ENCODE data around the gene DTL. TPM values are rescaled to one million over a fixed set of nuclear protein-coding genes. Genes with fewer than 3 reads are reported as not detected.

The DTL gene
- total RNA-seq, 1 donor from 2014 or later = 5.1 TPM

DNA sequence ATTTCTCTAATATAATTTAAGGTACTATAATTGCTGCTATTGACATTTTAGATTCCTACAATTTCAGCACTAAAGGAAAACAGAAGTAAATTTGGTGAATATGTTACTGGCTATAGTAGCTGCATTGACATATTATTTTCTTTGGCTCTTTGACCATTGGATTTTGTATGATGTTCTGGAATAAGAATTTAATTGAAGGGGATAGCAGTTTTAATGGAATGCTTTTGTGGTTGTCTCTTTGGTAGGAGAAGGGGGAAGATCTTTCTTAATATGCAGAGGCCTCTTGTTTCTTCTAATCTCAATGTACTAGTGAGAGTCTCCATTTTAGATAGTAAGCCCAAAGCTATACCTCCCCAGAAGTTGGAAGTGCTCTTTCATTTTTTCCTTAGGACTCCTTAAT lies 6.9 kb downstream of the DTL start:
- no peak overlapping the region for H3K4me3 ChIP-seq (ENCODE audit: low read depth, low read length)
- no peaks in the 10 kb centered on the region for H3K27me3 ChIP-seq (ENCODE audit: control insufficient read depth, insufficient read depth, low read length)
- H3K36me3 ChIP-seq (ENCODE audit: control insufficient read depth, insufficient read depth, low read length) = no peaks in the 10 kb centered on the region
- TF ChIP-seq, protein P1, sequence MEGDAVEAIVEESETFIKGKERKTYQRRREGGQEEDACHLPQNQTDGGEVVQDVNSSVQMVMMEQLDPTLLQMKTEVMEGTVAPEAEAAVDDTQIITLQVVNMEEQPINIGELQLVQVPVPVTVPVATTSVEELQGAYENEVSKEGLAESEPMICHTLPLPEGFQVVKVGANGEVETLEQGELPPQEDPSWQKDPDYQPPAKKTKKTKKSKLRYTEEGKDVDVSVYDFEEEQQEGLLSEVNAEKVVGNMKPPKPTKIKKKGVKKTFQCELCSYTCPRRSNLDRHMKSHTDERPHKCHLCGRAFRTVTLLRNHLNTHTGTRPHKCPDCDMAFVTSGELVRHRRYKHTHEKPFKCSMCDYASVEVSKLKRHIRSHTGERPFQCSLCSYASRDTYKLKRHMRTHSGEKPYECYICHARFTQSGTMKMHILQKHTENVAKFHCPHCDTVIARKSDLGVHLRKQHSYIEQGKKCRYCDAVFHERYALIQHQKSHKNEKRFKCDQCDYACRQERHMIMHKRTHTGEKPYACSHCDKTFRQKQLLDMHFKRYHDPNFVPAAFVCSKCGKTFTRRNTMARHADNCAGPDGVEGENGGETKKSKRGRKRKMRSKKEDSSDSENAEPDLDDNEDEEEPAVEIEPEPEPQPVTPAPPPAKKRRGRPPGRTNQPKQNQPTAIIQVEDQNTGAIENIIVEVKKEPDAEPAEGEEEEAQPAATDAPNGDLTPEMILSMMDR (IDR thresholded peaks at IDR 0.05; ENCODE audit: insufficient read depth, low read length, poor library complexity, severe bottlenecking) = no peak
- no peak for DNase-seq (ENCODE audit: low read depth)

GRCh38 chr1:212044851-212045250 lies 9.3 kb downstream of the DTL start:
- DNase-seq (ENCODE audit: low read depth) = no peak
- H3K4me3 ChIP-seq (ENCODE audit: low read depth, low read length) = no peak overlapping the region
- H3K27me3 ChIP-seq (ENCODE audit: control insufficient read depth, insufficient read depth, low read length) = no peaks in the 10 kb centered on the region
- TF ChIP-seq, protein P1 (IDR thresholded peaks at IDR 0.05; ENCODE audit: insufficient read depth, low read length, poor library complexity, severe bottlenecking) = no peak
- H3K36me3 ChIP-seq (ENCODE audit: control insufficient read depth, insufficient read depth, low read length) = no peaks in the 10 kb centered on the region

DNA sequence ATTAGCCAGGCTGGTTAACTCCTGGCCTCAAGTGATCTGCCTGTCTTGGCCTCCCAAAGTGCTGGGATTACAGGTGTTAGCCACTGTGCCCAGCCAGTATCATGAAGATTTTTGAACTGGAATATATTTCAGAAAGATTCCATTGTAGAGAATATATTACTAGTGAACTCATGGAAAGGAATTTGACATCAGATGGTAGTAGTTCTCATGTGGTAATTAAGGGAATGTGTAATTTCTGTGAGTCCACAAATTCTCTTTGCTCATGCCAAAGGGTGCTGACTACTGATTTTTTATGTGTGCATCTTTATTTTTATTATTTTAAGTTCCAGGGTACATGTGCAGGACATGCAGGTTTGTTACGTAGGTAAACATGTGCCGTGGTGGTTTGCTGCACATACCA lies 10.4 kb downstream of the DTL start:
- Histone ChIP-seq H3K36me3 (ENCODE audit: control insufficient read depth, insufficient read depth, low read length) (no peaks in the 10 kb centered on the region), H3K4me3 (ENCODE audit: low read depth, low read length) (no peak overlapping the region), H3K27me3 (ENCODE audit: control insufficient read depth, insufficient read depth, low read length) (no peaks in the 10 kb centered on the region)
- no peak for DNase-seq (ENCODE audit: low read depth)
- TF ChIP-seq, protein P1 (IDR thresholded peaks at IDR 0.05; ENCODE audit: insufficient read depth, low read length, poor library complexity, severe bottlenecking) = no peak

- Histone ChIP-seq H3K27me3 (ENCODE audit: control insufficient read depth, insufficient read depth, low read length) (no peaks in the 10 kb centered on the region), H3K36me3 (ENCODE audit: control insufficient read depth, insufficient read depth, low read length) (no peaks in the 10 kb centered on the region), H3K4me3 (ENCODE audit: low read depth, low read length) (no peak overlapping the region)
- TF ChIP-seq, protein P1 (IDR thresholded peaks at IDR 0.05; ENCODE audit: insufficient read depth, low read length, poor library complexity, severe bottlenecking) = no peak
- no peak for DNase-seq (ENCODE audit: low read depth)
Observed at GRCh38 chr1:212053993-212054392, 18.4 kb downstream of the DTL start.

DNA sequence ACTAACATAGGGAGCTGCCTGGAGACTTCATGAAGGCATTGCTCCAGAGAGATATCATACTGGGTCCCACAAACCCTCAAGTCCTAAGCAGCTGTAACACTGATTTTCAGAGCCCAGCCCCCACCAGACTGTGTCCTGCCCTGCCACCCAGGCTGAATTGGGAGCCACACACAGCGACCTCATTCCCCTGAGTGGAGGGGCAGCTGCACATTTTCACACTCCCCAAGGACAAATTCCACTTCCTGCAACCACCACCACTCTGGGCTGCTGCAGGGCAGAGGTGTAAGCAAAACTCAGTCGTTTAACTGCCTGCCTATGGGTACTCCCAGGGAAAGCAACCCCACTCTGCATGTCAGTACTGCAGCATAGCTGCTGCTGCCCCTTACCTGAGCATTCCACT lies 19.8 kb downstream of the DTL start:
- Histone ChIP-seq H3K4me3 (ENCODE audit: low read depth, low read length) (no peak overlapping the region), H3K36me3 (ENCODE audit: control insufficient read depth, insufficient read depth, low read length) (no peaks in the 10 kb centered on the region), H3K27me3 (ENCODE audit: control insufficient read depth, insufficient read depth, low read length) (no peaks in the 10 kb centered on the region)
- DNase-seq (ENCODE audit: low read depth) = no peak
- TF ChIP-seq, protein P1 (IDR thresholded peaks at IDR 0.05; ENCODE audit: insufficient read depth, low read length, poor library complexity, severe bottlenecking) = no peak

GRCh38 chr1:212060632-212061472 lies 25.3 kb downstream of the DTL start:
- Histone ChIP-seq H3K27me3 (ENCODE audit: control insufficient read depth, insufficient read depth, low read length) (no peaks in the 10 kb centered on the region), H3K36me3 (ENCODE audit: control insufficient read depth, insufficient read depth, low read length) (no peaks in the 10 kb centered on the region), H3K4me3 (ENCODE audit: low read depth, low read length) (no peak overlapping the region)
- TF ChIP-seq, protein P1 (IDR thresholded peaks at IDR 0.05; ENCODE audit: insufficient read depth, low read length, poor library complexity, severe bottlenecking) = no peak
- DNase-seq (ENCODE audit: low read depth) = peak; percentile 18

All from kidney epithelial cell (primary cell).